Large intestine (tissue), 3 donors: ENCODE data around the gene MYCN. TPM values are rescaled to one million over a fixed set of nuclear protein-coding genes. Genes with fewer than 3 reads are reported as not detected.

Experiments
- DNase-seq, 2 donors: peaks; one replicate each; pipeline versions ENCODE4 v3.0.0 to v3.0.0-alpha.2; 2013
- H3K27ac ChIP-seq: one replicate; pipeline ENCODE4 v1.5.1; 2013; ENCODE audit warnings: low read length
- H3K27me3 ChIP-seq: 2 replicates; pipeline ENCODE4 v1.6.1; 2013; ENCODE audit warnings: low read length; ENCODE audit not compliant: control insufficient read depth, insufficient read depth
- H3K36me3 ChIP-seq: 2 replicates; pipeline ENCODE4 v1.6.1; 2013; ENCODE audit warnings: low read length; ENCODE audit not compliant: control insufficient read depth, insufficient read depth
- H3K4me1 ChIP-seq: one replicate; pipeline ENCODE4 v1.6.1; 2013; ENCODE audit warnings: low read length; ENCODE audit not compliant: control insufficient read depth, insufficient read depth
- H3K4me3 ChIP-seq: one replicate; pipeline ENCODE4 v1.5.1; 2013; ENCODE audit warnings: low read length
- H3K9me3 ChIP-seq: one replicate; pipeline ENCODE4 v1.6.1; 2013; ENCODE audit warnings: mild to moderate bottlenecking, low read depth, low read length, moderate library complexity; ENCODE audit not compliant: control insufficient read depth
- WGBS: methylation state at CpG from one replicate; pipeline ENCODE4 v1.1.5; 2013; ENCODE audit warnings: low lambda C conversion rate; ENCODE audit not compliant: insufficient coverage; 5-methylcytosine and 5-hydroxymethylcytosine counted together
- polyA plus RNA-seq: library from polyadenylated mRNA; unstranded; fragments of 120-200 nt; gene quantifications from one replicate; pipeline ENCODE4 v1.2.1, GENCODE V29; 2013

Gene MYCN
- polyA plus RNA-seq, 1 donor: 17.9 TPM

DNA sequence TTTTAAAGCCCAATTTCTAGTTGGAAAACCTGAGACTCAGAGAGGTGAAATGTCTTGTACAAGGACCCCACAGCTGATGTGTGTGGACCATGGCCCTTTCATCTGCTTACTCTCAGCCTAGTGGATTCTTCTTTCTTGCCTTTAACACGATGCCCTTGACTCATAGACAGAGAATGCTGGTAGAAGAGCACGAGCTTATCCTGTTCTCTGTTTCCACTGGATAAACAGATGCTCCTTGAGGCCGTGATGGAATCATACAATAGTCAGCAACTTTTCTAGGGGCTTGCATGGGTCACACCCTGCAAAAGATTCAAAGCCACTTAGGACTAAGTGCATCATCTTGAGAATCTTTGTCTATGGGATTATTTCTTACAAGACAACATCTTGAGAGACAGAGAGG lies 50.9 kb downstream of the MYCN start:
- Histone ChIP-seq H3K27ac (no peak overlapping the region), H3K27me3 (no peaks in the 10 kb centered on the region), H3K36me3 (no peaks in the 10 kb centered on the region), H3K9me3 (no peaks in the 10 kb centered on the region), H3K4me1 (no peaks in the 10 kb centered on the region), H3K4me3 (no peak overlapping the region)
- WGBS: no CpG with 5 or more reads among the region's 3 CpGs
- no peak for DNase-seq

DNA sequence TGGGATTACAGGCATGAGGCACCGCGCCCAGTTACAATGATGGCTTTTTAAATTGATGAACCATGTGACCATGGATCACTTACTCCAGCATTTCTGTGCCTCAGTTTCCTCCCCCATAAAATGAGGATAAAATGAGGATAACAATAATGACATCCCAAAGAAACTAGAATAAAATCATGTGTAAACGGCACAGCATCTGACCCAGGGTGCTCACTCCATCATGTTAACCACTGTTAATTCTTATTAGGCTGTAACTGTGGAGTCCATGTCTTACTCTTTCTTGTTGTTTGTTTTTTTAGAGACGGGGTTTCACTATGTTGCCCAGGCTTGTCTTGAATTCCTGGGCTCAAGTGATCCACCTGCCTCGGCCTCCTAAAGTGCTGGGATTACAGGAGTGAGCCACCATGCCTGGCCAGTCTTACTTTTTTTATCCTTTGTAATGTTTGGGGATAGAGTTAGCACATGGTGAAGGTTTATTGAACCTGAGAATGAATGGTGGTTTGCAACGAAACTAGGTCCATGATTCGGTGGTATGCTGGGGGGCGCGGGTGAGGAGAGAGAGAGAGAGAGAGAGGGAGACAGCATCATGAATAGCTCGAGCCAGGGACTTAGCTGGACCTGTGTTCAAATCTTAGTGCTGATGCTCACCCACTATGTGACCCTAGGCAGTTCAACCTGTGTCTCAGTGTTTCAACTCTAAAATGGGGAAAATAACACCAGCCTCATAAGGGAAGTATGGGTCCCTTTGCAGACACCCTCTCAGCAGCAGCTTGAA lies 52.3 kb downstream of the MYCN start:
- WGBS: 100% methylated on average over 2 of the region's 10 CpGs

GRCh38 chr2:15993232-15993610 lies 52.9 kb downstream of the MYCN start:
- no CpG with 5 or more reads among the region's 6 CpGs for WGBS

More for the DNA sequence above, 52.3 kb downstream of the MYCN start:
- DNase-seq: no peak
- Histone ChIP-seq H3K36me3 (no peaks in the 10 kb centered on the region), H3K27ac (no peak overlapping the region), H3K9me3 (no peaks in the 10 kb centered on the region), H3K4me1 (no peaks in the 10 kb centered on the region), H3K4me3 (no peak overlapping the region), H3K27me3 (no peaks in the 10 kb centered on the region)

DNA sequence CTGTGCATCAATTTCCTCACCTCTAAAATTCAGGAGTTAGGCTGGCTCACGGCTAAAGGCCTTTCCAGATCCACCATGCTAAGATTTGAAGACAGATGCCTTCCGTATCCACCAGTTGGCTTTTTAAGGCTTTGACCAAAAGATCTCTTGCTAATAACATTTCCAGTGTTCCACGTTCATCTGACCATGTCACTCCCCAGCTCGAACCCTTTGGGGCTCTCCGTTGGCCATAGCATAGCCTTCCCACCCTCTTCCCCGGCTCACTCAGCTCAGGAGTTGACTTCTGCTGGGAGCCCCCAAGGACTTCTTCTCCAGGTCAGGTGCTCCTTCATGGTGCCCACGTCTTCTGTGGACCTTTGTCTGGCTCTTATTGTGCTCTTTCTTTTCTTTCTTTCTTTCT lies 53.3 kb downstream of the MYCN start:
- Histone ChIP-seq H3K27me3 (no peaks in the 10 kb centered on the region), H3K4me3 (no peak overlapping the region), H3K27ac (no peak overlapping the region), H3K4me1 (no peaks in the 10 kb centered on the region), H3K36me3 (no peaks in the 10 kb centered on the region), H3K9me3 (no peaks in the 10 kb centered on the region)
- no peak for DNase-seq
- WGBS: 100% methylated on average over 1 of the region's 7 CpGs

More at GRCh38 chr2:15993232-15993610, 52.9 kb downstream of the MYCN start:
- Histone ChIP-seq H3K27me3 (no peaks in the 10 kb centered on the region), H3K9me3 (no peaks in the 10 kb centered on the region), H3K4me3 (no peak overlapping the region), H3K27ac (no peak overlapping the region), H3K4me1 (no peaks in the 10 kb centered on the region), H3K36me3 (no peaks in the 10 kb centered on the region)
- DNase-seq: peak in 1 of 2 donors; percentile 40

GRCh38 chr2:15995603-15996002 lies 55.3 kb downstream of the MYCN start:
- no CpG with 5 or more reads among the region's 3 CpGs for WGBS
- Histone ChIP-seq H3K27me3 (no peaks in the 10 kb centered on the region), H3K27ac (no peak overlapping the region), H3K4me3 (no peak overlapping the region), H3K9me3 (no peaks in the 10 kb centered on the region), H3K36me3 (no peaks in the 10 kb centered on the region), H3K4me1 (no peaks in the 10 kb centered on the region)
- DNase-seq: no peak
